Erythroblast (primary cell): ENCODE results near the gene FGD4.

Source experiments
- GATA1 ChIP-seq: IDR thresholded peaks from 2 replicates; pipeline ENCODE4 v1.6.1; 2011; ENCODE audit warnings: low read depth, mild to moderate bottlenecking, control low read depth, low read length, moderate library complexity
- POLR2A ChIP-seq: IDR thresholded peaks from 2 replicates; pipeline ENCODE4 v1.6.1; 2011; ENCODE audit warnings: mild to moderate bottlenecking, low read length

DNA sequence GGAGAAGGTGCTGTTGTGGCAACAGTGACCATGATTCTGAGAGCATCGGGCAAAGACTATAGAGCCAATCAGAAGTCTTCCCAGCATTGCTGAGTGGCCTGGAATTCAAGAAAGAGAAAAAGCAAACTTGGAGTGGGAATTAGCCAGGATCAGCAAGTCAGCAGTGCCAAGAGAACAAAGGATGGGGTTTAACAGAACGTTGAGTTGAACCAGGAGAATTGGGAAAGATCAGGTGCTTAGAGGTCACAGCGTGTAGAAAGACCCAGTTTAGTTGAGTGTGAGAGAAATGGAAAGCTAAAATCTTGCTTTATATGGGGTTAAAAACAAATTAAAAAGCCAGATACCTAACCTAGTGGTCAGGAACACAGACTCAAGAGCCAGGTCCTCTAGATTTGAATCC lies 189.2 kb downstream of the FGD4 start:
- TF ChIP-seq POLR2A = no peak
- TF ChIP-seq GATA1 = no peak
